K562 (cell line): Measurements from ENCODE around the gene LRCOL1. TPM values are rescaled to one million over a fixed set of nuclear protein-coding genes. Genes with fewer than 3 reads are reported as not detected.

Experiments used
- ATAC-seq: fragments of 200-7000 bp; cut with Tn5 transposase; 3 replicates; pipeline ENCODE4 v1.9.1; 2020; ENCODE audit warnings: moderate library complexity
- BruUV-seq: library from RNA; stranded (reverse); fragments of 400-500 nt; replicated peaks from 2 replicates; lab custom pipeline; 2021; lab: Mats Ljungman, UMichigan
- CTCF ChIA-PET: fragments of 300-600 bp; formaldehyde crosslinking; extraction: SDS; loops from one replicate; lab custom pipeline; 2021; ENCODE audit warnings: low intra/inter-chr PET ratio; lab: Yijun Ruan, JAX
- POLR2A ChIA-PET: fragments of 300-600, 350-650 bp; sonication (Branson Sonifier 250); formaldehyde crosslinking; extraction: SDS; loops from one replicate; lab custom pipeline; 2021; ENCODE audit warnings: antibody characterized with exemption, inconsistent platforms; lab: Yijun Ruan, JAX
- DNase-seq, 4 experiments: peaks; one replicate each; pipeline versions ENCODE4 v3.0.0 to v3.0.0-alpha.2; 2011 to 2018; ENCODE audit warnings: low spot score in 3 of 4, mixed read lengths in 3 of 4; ENCODE audit errors: extremely low read depth in 1 of 4
- FAIRE-seq: peaks from 2 replicates; lab custom pipeline; 2011; peaks lifted over from hg19 to GRCh38; lab: Jason Lieb, UNC
- H2AFZ ChIP-seq: 2 replicates; pipeline ENCODE4 v1.6.0; 2011; ENCODE audit warnings: low read depth, low read length, control low read depth, inconsistent platforms
- H3K27ac ChIP-seq: fragments of 200-600 bp; 3 replicates; pipeline ENCODE4 v1.8.0; 2011; ENCODE audit warnings: low read depth, mild to moderate bottlenecking, control low read depth, inconsistent platforms, low read length, moderate library complexity, mixed read lengths; ENCODE audit errors: extremely low read depth
- H3K27me3 ChIP-seq, 2 experiments: fragments of 300-600 bp in 1 of 2; 2 replicates in 1 of 2; 3 replicates in 1 of 2; pipeline versions ENCODE4 v1.6.0 to v1.8.0; 2011; ENCODE audit warnings: inconsistent platforms in 2 of 2, low read length in 2 of 2, mild to moderate bottlenecking in 1 of 2, mixed read lengths in 1 of 2, moderate library complexity in 1 of 2; ENCODE audit not compliant: control insufficient read depth in 2 of 2, insufficient read depth in 2 of 2
- H3K36me3 ChIP-seq: fragments of 300-600 bp; 3 replicates; pipeline ENCODE4 v1.8.0; 2011; ENCODE audit warnings: mild to moderate bottlenecking, low read length, inconsistent platforms; ENCODE audit not compliant: control insufficient read depth, insufficient read depth
- H3K4me1 ChIP-seq, 2 experiments: fragments of 200-600 bp in 1 of 2; replicated peaks in 1 of 2; 2 replicates in 1 of 2; 3 replicates in 1 of 2; pipeline versions ENCODE4 v1.5.1 to v1.8.0; 2011; ENCODE audit warnings: inconsistent platforms in 2 of 2, low read length in 2 of 2, mild to moderate bottlenecking in 1 of 2, mixed read lengths in 1 of 2, moderate library complexity in 1 of 2; ENCODE audit not compliant: control insufficient read depth in 2 of 2, insufficient read depth in 2 of 2
- H3K4me2 ChIP-seq: 2 replicates; pipeline ENCODE4 v1.6.1; 2011; ENCODE audit warnings: low read length, control low read depth, inconsistent platforms, mixed read lengths; ENCODE audit not compliant: insufficient read depth
- H3K4me3 ChIP-seq: fragments of 200-600 bp; sonication (generic), shearing (Covaris generic); 2 replicates; pipeline ENCODE4 v1.5.1; 2016; ENCODE audit warnings: control low read depth, inconsistent platforms
- H3K79me2 ChIP-seq: fragments of 200-600 bp; 3 replicates; pipeline ENCODE4 v1.8.0; 2011; ENCODE audit warnings: low read length, inconsistent platforms; ENCODE audit not compliant: control insufficient read depth, insufficient read depth
- H3K9ac ChIP-seq, 2 experiments: 2 replicates each; pipeline versions ENCODE4 v1.6.0 to v1.6.1; 2011; ENCODE audit warnings: low read depth in 2 of 2, low read length in 2 of 2, control low read depth in 1 of 2, inconsistent platforms in 1 of 2, mild to moderate bottlenecking in 1 of 2, mixed read lengths in 1 of 2; ENCODE audit not compliant: insufficient read depth in 1 of 2
- H3K9me1 ChIP-seq: one replicate; pipeline ENCODE4 v1.6.0; 2011; ENCODE audit warnings: inconsistent platforms, mild to moderate bottlenecking, low read length, moderate library complexity; ENCODE audit not compliant: control insufficient read depth, insufficient read depth
- H3K9me3 ChIP-seq: replicated peaks from 2 replicates; pipeline ENCODE4 v1.5.1; 2011; ENCODE audit warnings: low read depth, low read length, inconsistent platforms; ENCODE audit not compliant: control insufficient read depth, insufficient read depth
- H4K20me1 ChIP-seq: replicated peaks from 2 replicates; pipeline ENCODE4 v1.6.1; 2011; ENCODE audit warnings: low read length, inconsistent platforms, mixed read lengths; ENCODE audit not compliant: control insufficient read depth, insufficient read depth
- CEBPG ChIP-seq, 3 experiments: fragments of 200-800 bp in 1 of 3; sonication (Bioruptor generic) in 1 of 3; sonication (generic) in 1 of 3; formaldehyde crosslinking in 1 of 3; IDR thresholded peaks in 2 of 3; conservative IDR thresholded peaks in 1 of 3; 2 replicates each; pipeline versions ENCODE4 v1.6.1 to v1.8.0; 2016 to 2022; ENCODE audit warnings: missing compliant biosample characterization in 2 of 3, missing genetic modification characterization in 2 of 3, mild to moderate bottlenecking in 1 of 3, missing genetic modification reagents in 1 of 3
- CHD4 ChIP-seq: fragments of 200-600 bp; sonication (generic); IDR thresholded peaks from 3 replicates; pipeline ENCODE4 v1.6.1; 2012; ENCODE audit warnings: low read depth, mild to moderate bottlenecking, mixed read lengths, low read length, inconsistent platforms; ENCODE audit not compliant: insufficient read depth, insufficient replicate concordance, poor library complexity, severe bottlenecking
- E2F8 ChIP-seq: fragments of 450-650 bp; IDR thresholded peaks from 2 replicates; pipeline ENCODE4 v1.7.1; 2018; ENCODE audit warnings: mild to moderate bottlenecking, low read depth; ENCODE audit not compliant: partially characterized antibody
- MBD2 ChIP-seq: sonication (generic); IDR thresholded peaks from 2 replicates; pipeline ENCODE4 v1.6.1; 2016; ENCODE audit warnings: low read depth, borderline replicate concordance
- OTX1 ChIP-seq: fragments of 450-650 bp; formaldehyde crosslinking; IDR thresholded peaks from 2 replicates; pipeline ENCODE4 v1.4.0; 2022; ENCODE audit warnings: mild to moderate bottlenecking
- PCBP2 ChIP-seq: fragments of 200-400 bp; formaldehyde crosslinking; IDR thresholded peaks from 2 replicates; pipeline ENCODE4 v1.6.1; 2018; ENCODE audit warnings: low read length, low read depth, mild to moderate bottlenecking, moderate library complexity; ENCODE audit not compliant: poor library complexity, severe bottlenecking
- PRMT5 ChIP-seq: sonication (generic); formaldehyde crosslinking; IDR thresholded peaks from 2 replicates; pipeline ENCODE4 v1.5.0; 2020; ENCODE audit warnings: missing genetic modification reagents
- RBBP5 ChIP-seq: fragments of 200-600 bp; sonication (generic); IDR thresholded peaks from 2 replicates; pipeline ENCODE4 v1.6.1; 2012; ENCODE audit warnings: borderline replicate concordance, mild to moderate bottlenecking, low read length, control low read depth, inconsistent platforms; ENCODE audit not compliant: insufficient read depth, poor library complexity, severe bottlenecking
- ZBTB40 ChIP-seq, 2 experiments: fragments of 450-650 bp in 1 of 2; sonication (generic) in 1 of 2; formaldehyde crosslinking in 1 of 2; IDR thresholded peaks; 2 replicates each; pipeline versions ENCODE4 v1.7.1 to v1.9.0; 2016 to 2022; ENCODE audit warnings: inconsistent platforms in 1 of 2, mild to moderate bottlenecking in 1 of 2, missing genetic modification reagents in 1 of 2
- WGBS: fragments of 100-300 bp; shearing (Covaris generic); methylation state at CpG from one replicate; pipeline ENCODE4 v1.1.6; 2016; ENCODE audit warnings: low coverage, mixed read lengths; ENCODE audit not compliant: insufficient coverage; ENCODE audit errors: missing lambda C conversion rate; 5-methylcytosine and 5-hydroxymethylcytosine counted together
- in situ Hi-C: fragments of 300-500 bp; cut with MboI; formaldehyde crosslinking; loops from 4 replicates; pipeline ENCODE4 v1.15.0; 2018; ENCODE audit warnings: inconsistent platforms, mixed read lengths
- intact Hi-C: fragments of 100-400 bp; cut with micrococcal nuclease; formaldehyde crosslinking; loops from 2 replicates; pipeline ENCODE4 v1.14.2; 2022
- polyA plus RNA-seq, 8 experiments: library from polyadenylated mRNA; depleted of rRNA in 4 of 8; stranded (reverse) in 5 of 8; unstranded in 3 of 8; fragments of >200 nt; fragmentation: Nextera tagmentation in 2 of 8; fragmentation: Illumina TruSeq in 1 of 8; extraction: Ambion mirVana in 2 of 8; extraction: Trizol in 1 of 8; gene quantifications; 2 replicates each; pipeline versions ENCODE4 v1.2.1 to v1.2.3, GENCODE V29; 2011 to 2014; ENCODE audit warnings: inconsistent platforms in 1 of 8, missing spikeins in 1 of 8
- total RNA-seq, 7 experiments: library from RNA; depleted of rRNA in 6 of 7; stranded (reverse); fragments of >200 nt in 6 of 7; fragmentation: Illumina TruSeq in 2 of 7; extraction: Trizol in 2 of 7; gene quantifications; 2 replicates each; pipeline versions ENCODE4 v1.2.1 to v1.2.3, GENCODE V29; 2011 to 2021; ENCODE audit warnings: low replicate concordance in 1 of 7

LRCOL1 gene
- total and polyA plus RNA-seq, 9 of the 15 experiments (the other 6 are each of a cell fraction or from before 2014, with no cell fraction given), result not detected

GRCh38 chr12:132619071-132619385 is 8.6 kb upstream of the LRCOL1 start:
- Histone ChIP-seq H3K4me2 (no peak overlapping the region), H3K4me3 (no peak overlapping the region), H3K27ac (no peak overlapping the region), H3K9me3 (peaks cover 10% of the 10 kb centered on the region), H3K79me2 (no peaks in the 10 kb centered on the region), H3K36me3 (peaks cover 13% of the 10 kb centered on the region; the same call in 1 of the 3 replicates), H2AFZ (no peak overlapping the region), H3K27me3 (no peaks in the 10 kb centered on the region; a peak in 1 of 5 replicates), H4K20me1 (0 out of 2 replicates have a peak, but pooled peaks cover 3% of the 10 kb centered on the region), H3K9me1 (no peaks in the 10 kb centered on the region), H3K9ac (no peak overlapping the region), H3K4me1 (peaks cover 12 to 42% of the 10 kb centered on the region in 2 experiments; a peak in 4 of 5 replicates)
- no peak for ATAC-seq
- no peak for DNase-seq
- intact Hi-C loops (no loop called here), in situ Hi-C loops (no loop called here)
- no peak for FAIRE-seq
- CTCF ChIA-PET, result no interaction called here
- BruUV-seq, result no TSS peak
- no CpG with 5 or more reads among the region's 28 CpGs for WGBS
- POLR2A ChIA-PET, result no interaction called here
- no peak for TF ChIP-seq PRMT5 (CRISPR knock-in tag)
- no peak for TF ChIP-seq CEBPG (CRISPR knock-in tag; IDR thresholded peaks at IDR 0.05)
- TF ChIP-seq CEBPG (tag; conservative IDR thresholded peaks at IDR 0.05 in 1 of 2, IDR thresholded peaks at IDR 0.05 in 1 of 2), result no peak
- TF ChIP-seq RBBP5, result no peak
- no peak for TF ChIP-seq CHD4
- no peak for TF ChIP-seq ZBTB40 (IDR thresholded peaks at IDR 0.05)
- TF ChIP-seq ZBTB40 (CRISPR knock-in tag; IDR thresholded peaks at IDR 0.05), result no peak
- TF ChIP-seq OTX1 (CRISPR knock-in tag), result no peak
- TF ChIP-seq E2F8, result no peak
- TF ChIP-seq MBD2, result no peak
- no peak for TF ChIP-seq PCBP2
